Body of pancreas (tissue), 4 donors: Measurements from ENCODE around the gene VGLL4.

Source experiments
- POLR2A ChIP-seq, 3 donors: fragments of 450-650 bp; IDR thresholded peaks; one replicate each; pipeline ENCODE4 v1.6.1; 2016; ENCODE audit warnings: antibody characterized with exemption in 3 of 3, mild to moderate bottlenecking in 2 of 3
- TF ChIP-seq, protein P1 (sequence below), 7 experiments: fragments of 450-650 bp in 4 of 7; fragments of 200-600 bp in 3 of 7; sonication (generic) in 3 of 7; IDR thresholded peaks; one replicate each; pipeline ENCODE4 v1.5.1; 2016 to 2019; ENCODE audit warnings: antibody characterized with exemption in 7 of 7

DNA sequence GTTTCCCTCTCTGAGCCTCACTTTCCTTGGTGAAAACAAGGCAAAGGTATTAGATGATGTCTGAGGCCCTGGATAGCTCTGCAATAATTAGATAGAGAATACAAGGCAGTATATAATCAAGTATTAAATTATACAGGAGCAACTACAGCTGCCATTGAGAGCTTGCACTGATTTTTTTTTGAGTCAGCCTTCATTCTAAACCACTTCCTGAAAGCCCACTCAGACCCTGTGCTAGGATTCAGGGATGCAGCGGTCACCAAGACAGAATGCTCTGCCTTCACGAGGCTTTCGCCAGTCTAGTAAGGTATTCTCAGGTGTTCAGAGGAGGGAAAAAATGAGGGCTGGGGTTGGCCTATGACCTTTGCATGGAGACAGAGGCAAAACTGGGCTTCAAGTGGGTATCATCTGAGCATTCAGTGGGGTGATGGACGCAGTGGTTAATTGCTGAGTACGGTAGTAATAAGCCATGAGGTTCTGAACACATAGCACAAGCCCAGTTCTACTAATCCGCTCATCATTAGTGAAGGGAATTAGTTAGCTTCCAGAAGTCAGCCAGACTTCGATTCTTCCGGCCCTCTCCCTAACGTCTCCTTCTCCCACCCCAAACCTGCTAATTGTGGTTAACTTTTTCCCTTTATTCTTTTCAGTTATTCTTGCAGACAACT is 3.6 kb downstream of the VGLL4 start:
- TF ChIP-seq, protein P1, sequence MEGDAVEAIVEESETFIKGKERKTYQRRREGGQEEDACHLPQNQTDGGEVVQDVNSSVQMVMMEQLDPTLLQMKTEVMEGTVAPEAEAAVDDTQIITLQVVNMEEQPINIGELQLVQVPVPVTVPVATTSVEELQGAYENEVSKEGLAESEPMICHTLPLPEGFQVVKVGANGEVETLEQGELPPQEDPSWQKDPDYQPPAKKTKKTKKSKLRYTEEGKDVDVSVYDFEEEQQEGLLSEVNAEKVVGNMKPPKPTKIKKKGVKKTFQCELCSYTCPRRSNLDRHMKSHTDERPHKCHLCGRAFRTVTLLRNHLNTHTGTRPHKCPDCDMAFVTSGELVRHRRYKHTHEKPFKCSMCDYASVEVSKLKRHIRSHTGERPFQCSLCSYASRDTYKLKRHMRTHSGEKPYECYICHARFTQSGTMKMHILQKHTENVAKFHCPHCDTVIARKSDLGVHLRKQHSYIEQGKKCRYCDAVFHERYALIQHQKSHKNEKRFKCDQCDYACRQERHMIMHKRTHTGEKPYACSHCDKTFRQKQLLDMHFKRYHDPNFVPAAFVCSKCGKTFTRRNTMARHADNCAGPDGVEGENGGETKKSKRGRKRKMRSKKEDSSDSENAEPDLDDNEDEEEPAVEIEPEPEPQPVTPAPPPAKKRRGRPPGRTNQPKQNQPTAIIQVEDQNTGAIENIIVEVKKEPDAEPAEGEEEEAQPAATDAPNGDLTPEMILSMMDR (IDR thresholded peaks at IDR 0.05): no peak
- no peak for TF ChIP-seq POLR2A (IDR thresholded peaks at IDR 0.05)
